Inflammatory macrophage treated with lipopolysaccharide for 1 hour (primary cell): Measurements from ENCODE around the gene FN1.

Source experiments
- DNase-seq, 2 donors: peaks; one replicate each; pipeline ENCODE4 v3.0.0-alpha.2; 2020 to 2022

The FN1 gene

DNA sequence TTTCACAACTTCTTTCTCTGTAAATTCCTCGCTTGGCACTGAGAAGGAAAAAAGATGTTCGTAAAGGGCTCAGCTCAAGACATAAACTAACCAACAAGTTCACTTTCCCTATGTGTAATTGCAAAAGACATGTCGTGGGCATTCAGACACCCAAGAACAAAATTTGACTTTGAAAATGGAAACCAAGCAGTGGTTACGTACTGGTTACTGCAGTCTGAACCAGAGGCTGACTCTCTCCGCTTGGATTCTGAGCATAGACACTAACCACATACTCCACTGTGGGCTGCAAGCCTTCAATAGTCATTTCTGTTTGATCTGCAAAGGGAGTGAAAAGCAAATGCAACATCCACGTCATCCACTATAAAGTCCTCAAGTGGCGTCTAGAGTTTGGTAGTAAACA is 53.9 kb downstream of the FN1 start:
- no peak for DNase-seq

DNA sequence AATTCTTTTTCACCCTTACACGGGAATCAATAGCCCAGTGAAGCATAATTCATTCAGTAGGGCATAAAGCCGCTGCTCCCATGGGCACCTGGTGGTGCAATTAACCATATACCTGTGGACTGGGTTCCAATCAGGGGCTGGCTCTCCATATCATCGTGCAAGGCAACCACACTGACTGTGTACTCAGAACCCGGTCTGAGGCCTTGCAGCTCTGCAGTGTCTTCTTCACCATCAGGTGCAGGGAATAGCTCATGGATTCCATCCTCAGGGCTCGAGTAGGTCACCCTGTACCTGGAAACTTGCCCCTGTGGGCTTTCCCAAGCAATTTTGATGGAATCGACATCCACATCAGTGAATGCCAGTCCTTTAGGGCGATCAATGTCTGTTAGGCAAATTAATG is 55.2 kb downstream of the FN1 start:
- DNase-seq, result no peak

DNA sequence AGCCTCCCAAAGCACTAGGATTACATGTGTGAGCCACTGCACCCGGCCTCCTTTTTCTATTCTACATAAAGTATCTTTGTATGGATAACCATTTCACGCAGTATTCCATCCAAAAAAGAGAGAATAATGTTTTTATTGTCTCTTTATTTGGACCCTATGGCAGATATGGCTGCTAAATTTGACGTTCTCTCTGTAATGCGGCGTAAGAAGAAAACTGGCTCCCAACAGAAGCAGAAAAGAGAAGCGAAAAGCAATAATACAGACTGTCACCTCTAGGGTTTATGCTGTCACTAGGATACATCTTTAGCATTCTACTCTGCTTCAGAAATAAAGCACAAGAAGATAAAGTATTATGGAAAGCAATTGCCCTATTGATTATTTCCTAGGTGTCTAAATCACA is 55.9 kb downstream of the FN1 start:
- DNase-seq, result no peak

DNA sequence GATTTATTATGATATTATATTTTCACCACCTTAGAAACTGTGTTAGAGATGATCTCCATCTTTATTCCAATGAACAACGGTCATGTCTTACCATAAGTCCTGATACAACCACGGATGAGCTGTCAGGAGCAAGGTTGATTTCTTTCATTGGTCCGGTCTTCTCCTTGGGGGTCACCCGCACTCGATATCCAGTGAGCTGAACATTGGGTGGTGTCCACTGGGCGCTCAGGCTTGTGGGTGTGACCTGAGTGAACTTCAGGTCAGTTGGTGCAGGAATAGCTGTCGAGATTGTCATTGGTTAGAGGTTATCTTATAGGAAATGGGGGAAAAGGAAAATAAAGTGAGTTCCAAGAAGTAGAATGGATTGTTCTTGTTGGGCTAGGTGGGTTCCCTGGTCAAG is 56.8 kb downstream of the FN1 start:
- no peak for DNase-seq

DNA sequence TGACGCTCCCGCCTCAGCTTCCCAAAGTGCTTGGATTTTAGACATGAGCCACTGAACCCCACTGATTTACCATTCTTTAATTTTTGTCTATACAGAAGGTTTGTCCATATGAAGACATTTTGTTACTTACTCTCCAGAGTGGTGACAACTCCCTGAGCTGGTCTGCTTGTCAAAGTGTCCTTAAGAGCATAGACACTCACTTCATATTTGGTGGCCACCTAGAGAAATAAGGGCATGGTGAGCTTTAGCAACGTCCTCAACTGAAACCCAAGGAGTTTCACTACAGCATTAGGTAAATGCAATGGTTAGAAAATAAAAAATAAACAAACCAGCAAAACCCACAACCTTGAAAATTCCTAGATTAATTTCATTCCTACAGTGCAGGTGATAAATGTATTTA is 57.8 kb downstream of the FN1 start:
- no peak for DNase-seq

DNA sequence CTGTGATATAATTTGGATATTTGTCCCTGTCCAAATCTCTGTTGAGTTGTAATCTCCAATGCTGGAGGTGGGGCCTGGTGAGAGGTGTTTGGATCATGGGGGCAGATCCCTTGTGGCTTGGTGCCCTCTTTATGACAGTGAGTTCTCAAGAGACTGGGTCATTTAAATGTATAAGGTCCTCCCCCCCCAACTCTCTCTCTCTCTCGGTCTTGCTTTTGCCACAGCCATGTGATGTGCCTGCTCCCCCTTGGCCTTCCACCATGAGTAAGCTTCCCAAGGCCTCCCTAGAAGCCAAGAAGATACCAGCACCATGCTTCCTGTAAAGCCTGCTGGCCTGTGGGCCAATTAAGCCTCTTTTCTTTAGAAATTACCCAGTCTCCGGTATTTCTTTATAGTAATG is 58.6 kb downstream of the FN1 start:
- no peak for DNase-seq

DNA sequence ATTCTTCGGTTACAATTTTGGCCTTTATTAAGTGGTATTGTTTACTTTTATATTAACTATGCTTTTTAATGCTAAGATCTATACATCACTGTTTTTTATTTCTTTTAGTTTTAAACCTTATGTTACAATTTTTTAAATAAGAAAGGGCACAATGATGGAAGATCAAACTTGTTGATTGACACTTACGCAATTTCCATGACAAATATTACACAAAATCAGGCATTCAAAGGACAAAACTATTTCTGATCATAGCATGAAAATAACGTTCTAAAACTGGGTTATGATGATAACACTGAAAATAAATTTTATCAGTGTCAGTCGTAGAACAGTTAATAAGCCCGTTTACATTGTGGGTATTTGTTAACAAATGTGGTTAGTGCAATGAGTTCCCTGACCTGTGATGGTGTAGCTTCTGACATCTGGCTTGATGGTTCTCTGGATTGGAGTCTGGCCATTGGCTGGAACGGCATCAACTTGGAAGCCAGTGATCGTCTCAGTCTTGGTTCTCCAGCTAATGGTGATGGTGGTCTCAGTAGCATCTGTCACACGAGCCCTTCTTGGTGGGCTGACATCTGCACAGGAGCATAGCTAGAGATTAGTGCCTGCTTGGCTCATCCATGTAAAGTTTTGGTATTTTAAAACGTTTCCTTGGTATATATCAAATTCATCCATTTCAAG is 59.6 kb downstream of the FN1 start:
- no peak for DNase-seq

DNA sequence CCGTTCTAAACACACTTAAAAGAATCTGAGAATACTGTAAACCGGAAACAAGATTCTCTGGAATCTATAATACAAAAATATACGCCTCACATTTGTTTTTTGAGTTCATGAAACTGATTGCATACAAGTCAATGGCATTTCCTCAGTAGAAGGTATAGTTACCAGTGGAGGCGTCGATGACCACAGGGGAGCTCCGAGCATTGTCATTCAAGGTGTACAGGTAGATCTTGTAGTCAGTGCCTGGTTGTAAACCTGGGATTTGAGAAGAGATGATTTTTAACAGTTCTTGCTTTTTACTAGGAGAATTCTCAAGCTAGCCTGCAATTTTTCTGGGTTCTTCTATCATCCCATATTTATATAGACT is 60.4 kb downstream of the FN1 start:
- DNase-seq, result no peak

DNA sequence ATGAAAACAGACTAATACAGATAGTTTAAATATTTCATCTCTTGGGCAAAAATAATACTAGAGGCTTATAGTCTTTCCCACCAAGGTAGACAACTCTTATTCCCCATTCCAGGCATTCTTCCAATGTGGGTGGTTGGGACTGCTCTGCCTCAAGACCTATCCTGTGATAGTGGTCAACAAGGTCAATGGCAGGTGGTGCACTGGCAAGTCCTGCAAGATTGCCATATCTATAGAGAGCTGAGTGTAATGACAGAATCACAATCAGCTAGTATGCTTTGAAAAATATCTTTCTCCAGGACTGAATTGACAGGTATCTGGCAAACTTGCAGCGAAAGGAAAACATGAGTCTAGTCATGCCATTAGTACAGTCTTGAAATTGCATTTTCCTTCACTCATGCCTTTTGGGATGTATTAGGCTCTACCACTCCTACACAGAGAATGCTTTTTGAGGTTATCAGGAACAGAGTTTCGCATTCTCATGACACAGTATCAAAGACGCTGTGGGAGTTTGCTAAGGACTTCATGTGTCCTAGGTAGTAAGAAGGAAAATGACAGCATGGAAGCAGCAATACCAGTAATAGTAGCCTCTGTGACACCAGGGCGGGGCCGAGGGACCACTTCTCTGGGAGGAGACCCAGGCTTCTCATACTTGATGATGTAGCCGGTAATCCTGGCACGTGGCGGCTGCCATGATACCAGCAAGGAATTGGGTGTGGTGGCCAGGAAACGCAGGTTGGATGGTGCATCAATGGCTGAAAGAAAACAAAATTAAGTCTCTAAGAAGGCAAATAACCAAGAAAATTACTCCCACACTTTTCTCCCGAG is 61.0 kb downstream of the FN1 start:
- DNase-seq, result no peak

DNA sequence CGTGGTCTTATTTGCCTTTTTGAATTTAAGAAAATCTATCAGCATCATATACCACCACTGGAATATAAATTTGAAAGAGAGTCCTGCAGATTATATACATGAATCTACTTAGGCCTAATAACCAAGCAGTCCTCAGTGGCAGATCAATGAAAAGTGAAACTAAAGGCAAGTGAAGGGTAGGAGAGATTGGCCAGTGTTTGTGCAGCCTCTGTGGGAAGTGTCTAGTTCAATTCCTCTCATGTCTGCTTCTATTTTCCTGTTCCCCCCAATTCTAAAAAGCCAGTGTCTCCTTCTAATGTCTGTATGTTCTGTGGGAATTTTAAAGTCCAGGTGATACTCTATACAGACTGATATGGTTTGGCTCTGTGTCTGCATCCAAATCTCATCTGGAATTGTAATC is 61.9 kb downstream of the FN1 start:
- no peak for DNase-seq

DNA sequence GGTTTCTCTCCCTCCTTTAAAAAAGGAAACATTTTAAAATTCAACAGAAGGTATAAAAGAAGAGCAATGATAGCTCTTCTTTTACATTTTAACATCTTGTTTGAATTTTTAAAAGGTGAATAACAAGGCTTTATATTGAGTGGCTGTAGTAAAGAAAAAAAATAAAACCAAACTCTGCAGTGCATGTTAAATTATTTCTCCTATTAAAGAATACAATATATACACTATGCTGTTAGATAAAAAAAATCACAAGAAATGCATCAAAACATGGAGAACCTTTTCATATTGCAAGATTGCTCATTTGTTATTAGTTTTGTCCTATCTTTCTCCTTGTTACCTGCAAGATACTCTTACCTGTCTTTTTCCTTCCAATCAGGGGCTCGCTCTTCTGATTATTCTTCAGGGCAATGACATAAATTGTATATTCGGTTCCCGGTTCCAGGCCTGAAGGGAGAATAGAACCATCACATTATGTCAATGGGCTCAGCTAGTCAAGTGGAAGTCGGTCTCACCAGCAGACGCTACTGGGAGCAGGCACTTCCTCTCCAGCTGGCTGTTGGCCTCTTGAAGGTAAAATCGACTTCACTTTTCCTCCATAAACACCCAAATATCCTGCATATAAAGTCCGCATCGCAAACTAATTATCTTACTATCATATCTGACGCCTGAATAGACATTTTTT is 62.8 kb downstream of the FN1 start:
- DNase-seq, result no peak

DNA sequence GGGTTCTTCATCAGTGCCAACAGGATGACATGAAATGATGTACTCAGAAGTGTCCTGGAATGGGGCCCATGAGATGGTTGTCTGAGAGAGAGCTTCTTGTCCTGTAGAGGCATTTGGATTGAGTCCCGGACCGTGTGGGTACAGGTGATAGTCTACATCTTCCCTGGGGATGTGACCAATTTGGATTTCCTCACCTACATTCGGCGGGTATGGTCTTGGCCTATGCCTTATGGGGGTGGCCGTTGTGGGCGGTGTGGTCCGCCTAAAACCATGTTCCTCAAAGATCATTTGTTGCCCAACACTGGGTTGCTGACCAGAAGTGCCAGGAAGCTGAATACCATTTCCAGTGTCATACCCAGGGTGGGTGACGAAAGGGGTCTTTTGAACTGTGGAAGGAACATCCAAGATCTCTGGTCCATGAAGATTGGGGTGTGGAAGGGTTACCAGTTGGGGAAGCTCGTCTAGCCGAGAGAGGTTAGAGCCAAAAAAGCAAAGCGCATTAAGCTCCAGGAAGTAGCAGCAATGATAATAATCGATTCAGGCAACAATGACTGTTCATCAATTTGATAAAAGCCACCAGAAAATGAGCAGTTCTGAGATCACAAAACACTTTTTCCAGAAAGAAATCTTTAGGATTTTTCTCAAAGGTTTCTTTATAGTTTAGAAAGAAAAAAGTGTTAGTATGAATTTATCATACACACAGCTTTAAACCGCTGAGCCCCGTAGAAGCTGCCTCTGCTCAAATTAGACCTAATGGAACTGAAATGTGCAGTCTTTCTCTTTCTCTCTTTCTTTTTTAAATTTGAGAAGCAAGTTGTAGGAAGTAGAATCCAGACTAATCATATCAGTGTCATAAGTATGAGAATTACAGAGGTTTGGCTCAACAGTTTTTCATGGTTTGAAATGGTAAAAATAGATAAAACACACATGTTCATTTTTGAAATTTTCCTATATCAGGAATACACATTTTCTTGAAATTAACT is 63.7 kb downstream of the FN1 start:
- no peak for DNase-seq

DNA sequence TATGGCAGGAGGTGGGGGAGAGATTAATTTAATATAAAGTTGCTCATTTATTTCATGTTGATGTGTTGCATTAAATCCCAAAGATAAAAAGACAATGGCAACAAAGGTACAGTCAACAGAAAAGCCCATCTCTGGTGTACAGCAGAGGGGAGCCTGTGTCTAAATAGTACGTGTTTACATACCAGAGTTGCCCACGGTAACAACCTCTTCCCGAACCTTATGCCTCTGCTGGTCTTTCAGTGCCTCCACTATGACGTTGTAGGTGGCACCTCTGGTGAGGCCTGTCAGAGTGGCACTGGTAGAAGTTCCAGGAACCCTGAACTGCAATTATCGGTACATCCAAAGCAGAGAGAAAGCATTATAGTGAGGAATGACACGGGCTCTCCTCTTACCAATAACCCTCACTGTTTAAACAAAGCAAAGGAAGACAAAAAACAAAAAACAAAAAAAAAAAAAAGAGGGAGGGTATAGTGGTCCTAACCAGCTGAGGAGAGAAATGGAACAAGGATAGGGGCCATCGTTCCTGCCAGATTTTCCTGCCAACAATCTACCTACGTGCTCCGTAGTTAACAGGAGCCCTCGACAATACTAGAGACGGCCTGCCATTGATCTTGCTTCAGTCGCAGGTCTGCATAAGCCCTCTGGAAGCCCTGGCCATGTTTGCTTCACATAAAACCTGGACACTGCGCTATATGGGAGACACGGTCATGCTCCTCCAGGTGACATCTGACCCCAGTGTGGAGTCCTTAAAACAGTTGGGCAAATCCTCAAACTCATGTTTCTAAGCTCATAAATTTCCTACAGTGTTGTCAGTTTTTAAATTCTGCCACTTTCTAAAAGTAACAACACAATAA is 65.5 kb downstream of the FN1 start:
- no peak for DNase-seq

DNA sequence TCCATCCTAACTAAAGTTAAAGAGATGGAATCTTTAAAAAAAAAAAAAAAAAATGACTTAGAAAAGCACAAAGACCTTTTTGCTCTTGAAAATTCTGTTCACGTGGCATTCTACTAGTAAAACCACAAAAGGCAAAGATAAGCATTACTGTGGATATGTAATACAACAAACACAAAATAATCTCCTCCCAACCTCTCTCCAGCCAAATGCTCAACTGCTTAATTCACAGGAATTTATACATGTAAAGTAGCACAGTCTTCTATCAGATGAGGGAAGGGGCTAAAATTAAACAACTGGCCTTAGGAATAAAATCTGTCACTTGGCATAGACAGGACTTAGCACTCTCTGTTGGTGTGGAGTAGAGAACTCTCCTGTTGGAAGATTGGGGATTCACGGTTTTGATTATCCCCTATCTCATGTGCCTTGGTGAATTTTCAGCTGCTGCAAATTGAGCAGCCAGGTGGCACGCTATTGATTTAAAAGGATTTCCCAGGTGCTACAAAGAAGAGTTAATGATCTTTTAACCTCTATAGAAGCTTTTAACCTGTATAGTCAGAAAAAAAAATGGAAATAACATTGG is 66.6 kb downstream of the FN1 start:
- DNase-seq, result no peak

DNA sequence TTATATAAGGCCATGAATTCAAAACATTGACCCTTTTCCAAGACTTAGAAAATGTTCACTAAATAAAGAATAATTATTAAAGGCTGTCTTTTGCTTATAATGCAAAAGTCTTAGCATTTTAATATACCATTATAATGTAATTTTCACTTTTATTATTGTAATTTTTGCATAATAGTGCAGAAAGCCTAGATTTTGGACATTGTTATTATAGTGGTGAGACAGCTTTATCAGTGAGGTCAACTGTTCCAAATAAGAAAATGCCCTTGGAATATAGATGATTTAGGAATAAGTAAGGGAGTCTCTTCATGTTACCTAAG is 67.4 kb downstream of the FN1 start:
- DNase-seq, result no peak

DNA sequence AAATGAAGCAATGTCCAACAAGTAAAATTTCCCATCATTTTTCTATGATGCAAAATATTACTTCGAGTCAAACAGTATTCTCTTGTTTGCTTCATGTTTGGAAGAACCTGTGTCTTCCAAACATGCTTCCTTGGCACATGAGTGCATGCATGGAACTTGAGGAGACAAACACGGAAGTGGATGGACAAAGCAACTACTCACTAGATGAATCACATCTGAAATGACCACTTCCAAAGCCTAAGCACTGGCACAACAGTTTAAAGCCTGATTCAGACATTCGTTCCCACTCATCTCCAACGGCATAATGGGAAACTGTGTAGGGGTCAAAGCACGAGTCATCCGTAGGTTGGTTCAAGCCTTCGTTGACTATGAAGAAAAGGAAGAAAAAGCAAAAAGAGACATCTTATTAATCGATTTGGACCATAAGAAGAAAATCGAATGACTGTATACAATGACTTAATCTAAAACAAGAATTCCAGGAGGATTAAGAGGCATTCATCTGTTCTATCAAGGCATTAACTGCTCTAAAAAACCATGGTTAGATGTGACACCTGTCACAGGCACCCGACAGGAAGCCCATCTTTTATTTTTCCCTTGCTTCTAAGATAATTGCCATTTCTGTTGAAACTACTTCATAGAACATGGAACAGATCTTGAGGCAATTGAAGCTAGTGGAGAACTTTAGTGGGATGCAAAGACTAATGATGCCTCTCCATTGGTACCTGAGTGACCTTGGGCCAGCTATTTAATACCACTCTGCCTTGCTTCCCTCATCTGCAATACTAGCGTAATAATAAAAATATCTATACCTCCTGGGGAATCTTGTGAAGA is 68.0 kb downstream of the FN1 start:
- no peak for DNase-seq

DNA sequence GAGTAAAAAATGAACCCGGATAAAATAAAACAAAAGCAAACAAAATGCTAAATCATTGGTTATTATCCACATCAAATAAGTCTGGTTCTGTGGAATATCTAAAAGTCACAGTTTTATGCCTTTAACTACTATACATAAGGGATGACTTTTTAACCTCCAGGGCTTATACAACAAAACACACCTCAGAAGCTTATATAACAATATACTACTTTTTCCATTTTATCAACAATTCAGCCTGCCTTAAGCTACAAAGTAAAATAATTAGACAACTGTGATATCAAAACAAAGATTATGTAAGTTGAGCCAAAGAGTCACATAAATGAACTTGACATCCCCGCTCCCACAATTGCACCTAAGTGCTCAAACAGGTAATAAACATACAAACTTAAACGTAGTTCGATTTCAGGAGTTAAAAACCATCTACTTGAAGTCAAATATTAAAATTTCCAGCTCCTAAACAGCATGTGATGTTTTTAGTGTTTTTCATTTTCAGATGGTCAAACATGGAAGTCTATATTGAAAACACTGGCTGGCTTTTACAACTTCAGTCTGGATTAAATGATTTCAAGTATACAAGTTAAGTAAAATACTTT is 69.3 kb downstream of the FN1 start:
- DNase-seq, result no peak

DNA sequence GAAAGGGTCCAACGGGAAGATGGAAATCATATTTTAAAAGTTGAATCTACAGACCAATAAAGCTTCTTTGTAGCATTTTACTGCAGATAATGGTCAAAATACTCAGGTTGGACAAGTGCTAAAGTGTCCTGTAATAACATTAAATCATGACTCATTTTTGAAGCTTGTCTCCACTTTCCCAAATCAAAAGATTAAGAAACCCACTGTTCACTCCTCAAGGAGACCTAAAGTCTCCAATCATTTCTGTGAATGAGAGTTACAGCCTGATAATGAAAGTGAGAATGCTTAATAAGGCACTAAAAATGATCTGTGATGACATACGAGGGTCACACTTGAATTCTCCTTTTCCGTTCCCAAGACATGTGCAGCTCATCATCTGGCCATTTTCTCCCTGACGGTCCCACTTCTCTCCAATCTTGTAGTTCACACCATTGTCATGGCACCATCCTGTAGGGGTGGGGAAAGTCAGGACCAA is 70.6 kb downstream of the FN1 start:
- DNase-seq, result no peak

DNA sequence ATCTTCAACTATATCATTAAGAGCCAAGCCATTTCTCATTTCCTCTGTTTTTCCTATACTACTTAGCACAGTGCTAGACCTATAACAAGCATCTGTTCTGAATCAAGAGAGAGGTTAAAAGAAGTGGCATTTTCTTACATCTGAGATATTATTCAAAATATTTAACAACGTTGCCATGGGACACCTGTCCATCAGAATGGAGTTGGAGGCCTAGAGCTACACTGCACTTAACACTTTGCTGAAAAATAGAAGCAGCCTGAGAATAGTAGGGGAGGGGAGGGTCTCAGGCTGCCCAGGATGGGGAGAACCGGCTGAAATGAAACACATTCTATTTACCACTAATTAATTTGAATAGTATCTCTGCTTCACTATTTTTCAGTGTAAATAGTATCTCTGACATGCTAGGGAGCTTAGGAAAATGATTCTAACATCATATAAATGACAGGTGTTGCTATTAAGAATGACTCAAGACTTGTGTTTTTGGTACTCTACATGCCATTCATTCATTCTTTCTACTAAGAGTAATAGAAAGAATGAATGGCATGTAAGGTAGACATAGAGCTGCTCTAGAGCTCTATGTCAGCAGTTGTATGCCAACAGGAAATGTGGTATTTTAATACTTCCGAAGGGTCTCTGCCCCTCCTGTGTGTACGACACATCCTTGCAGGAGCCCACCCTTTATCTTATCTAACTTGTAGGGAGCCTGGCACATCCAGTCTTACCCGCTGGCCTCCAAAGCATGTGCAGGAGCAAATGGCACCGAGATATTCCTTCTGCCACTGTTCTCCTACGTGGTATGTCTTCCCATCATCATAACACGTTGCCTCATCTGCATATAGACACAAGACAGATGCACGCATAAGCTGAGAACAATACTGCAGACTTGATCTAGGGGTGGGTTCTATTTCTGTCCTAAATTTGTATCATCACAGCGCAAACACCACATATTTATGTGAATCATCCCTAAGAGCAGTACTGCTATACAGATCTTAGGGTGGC is 71.4 kb downstream of the FN1 start:
- DNase-seq, result no peak
